NCI-H1092 treated with DMSO at 0.1 percent for 48 hours (cell line): ENCODE results near the gene PCF11.
A peak's percentile ranks its signal among the peaks of the same experiment; 100 is the strongest.
"Not testable (repeated sequence)": the region's sequence is repeated elsewhere in the genome, so short reads cannot be mapped to it uniquely, and the experiment has no call there.

Experiments
- DNase-seq: peaks from one replicate; lab custom pipeline; 2025; lab: John Stamatoyannopoulos, UW

The PCF11 gene

DNA sequence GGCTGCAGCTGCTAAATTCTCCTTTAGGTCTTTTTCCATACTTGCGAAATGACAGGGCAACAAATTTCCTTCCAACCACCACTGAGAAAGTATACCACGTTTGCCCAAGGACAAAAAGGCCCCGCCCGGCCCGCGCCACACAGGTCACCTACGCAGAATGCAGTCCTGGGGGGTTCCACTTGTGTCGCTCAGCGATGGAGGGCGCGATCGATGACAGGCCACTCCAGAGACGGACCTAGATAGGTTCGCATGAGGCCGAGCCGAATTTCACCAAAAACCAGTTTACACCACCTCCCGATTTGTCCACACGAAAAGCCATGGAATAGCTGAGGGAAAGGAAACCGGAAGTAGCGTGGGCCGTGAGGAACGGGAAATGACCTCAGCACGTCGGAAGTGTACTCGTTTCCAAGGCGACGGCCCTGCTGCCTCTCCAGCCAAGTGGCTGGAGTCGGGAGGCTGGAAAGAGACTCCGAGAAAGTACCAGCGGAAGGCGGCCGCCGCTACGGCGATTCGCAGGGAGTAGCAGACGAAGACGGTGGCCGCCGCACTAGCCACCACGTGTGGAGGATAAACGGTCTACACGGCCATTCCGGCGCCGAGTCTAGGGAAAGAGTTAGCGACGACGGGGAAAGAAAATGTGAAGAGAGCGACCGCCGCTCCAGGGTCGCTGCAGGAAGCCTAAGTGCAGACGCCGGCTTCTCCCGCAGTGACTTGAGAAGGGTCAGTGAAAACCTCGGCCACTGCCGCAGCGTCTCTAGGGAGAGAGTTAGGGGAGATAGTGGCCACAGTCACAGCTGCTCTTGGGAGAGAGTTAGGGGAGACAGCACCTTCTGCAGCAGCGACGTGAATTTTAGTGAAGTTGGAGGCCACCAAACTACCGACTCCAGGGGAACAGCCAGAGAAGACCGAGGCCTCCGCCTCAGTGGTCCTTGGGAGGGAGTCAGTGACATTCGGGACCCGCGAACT lies 36.7 kb downstream of the PCF11 start, which contains the start of gene ANKRD42:
TSS of gene ANKRD42 (plus strand) at position 398 of the 966 bp plus-strand sequence. CDS start 959 bp downstream, outside the sequence.
- peak; percentile 92 for DNase-seq

GRCh38 chr11:83194281-83195142 lies 37.6 kb downstream of the PCF11 start:
- DNase-seq: no peak

DNA sequence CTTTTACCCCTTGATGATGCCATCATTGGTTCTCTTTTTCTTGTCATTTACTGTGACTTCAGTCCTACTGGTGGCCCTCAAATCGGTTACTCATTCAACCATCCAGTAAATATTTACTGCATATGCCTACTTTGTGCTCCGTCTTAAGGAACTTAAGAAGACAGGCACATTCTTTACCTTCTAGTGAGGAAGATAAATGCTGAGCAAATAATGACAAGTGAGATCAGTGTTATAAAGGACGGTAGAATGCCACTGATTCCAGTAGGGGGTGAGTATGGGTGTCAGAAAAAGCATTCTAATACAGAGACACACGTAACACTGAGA lies 38.2 kb downstream of the PCF11 start:
- no peak for DNase-seq

- DNase-seq: no peak
Measured at GRCh38 chr11:83195649-83196048, 38.7 kb downstream of the PCF11 start.

- no peak for DNase-seq
Measured at GRCh38 chr11:83200035-83200434, 43.1 kb downstream of the PCF11 start.

DNA sequence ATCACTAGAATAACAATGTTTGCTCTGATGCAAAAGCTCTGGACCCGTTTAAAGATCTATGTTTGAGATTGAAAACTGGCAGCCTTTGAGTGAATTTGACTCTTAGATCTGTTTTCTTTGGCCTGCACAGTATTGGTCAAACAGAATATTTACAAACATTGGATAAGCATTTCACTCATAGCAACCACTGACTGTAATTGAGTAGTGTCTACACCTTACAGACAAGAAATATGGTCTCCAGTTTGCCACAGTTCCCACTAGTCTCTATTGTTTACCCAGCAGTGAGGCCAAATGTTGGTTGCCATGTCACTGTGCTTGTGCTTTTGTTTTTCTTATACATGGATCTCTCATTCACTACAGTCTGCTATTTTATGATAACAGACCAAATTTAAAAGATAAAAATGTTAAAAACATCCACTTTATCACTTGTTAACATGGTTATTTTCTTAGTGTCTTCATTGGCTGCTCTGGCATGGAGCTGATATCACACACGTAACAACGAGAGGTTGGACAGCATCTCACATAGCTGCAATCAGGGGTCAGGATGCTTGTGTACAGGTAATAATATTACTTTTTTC lies 48.8 kb downstream of the PCF11 start:
- no peak for DNase-seq

GRCh38 chr11:83206221-83206620 lies 49.3 kb downstream of the PCF11 start:
- no peak for DNase-seq

GRCh38 chr11:83206771-83207382 lies 49.9 kb downstream of the PCF11 start:
- not testable (repeated sequence) for DNase-seq

DNA sequence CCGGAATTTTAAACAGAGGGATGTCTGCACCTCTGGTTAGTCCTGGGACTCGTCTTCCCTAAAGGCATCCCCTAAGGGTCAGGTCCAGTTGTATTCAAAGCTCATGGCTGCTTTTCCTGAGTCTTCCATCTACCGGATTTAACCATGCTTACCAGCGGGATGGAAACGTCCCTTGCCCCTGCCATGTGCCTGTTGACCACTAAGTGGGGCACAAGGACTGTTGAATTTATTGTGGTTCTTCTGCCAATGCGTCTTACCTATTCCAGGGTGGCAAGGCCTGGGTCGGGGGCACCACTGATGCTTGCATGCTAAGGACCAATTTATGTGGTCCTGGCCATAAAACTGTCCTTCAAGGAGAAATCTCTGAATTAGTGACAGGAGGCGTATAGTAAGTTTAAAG lies 62.2 kb downstream of the PCF11 start:
- peak; percentile 6 for DNase-seq

GRCh38 chr11:83220260-83220659 lies 63.3 kb downstream of the PCF11 start:
- DNase-seq: no peak

GRCh38 chr11:83221694-83222093 lies 64.8 kb downstream of the PCF11 start:
- DNase-seq: no peak

DNA sequence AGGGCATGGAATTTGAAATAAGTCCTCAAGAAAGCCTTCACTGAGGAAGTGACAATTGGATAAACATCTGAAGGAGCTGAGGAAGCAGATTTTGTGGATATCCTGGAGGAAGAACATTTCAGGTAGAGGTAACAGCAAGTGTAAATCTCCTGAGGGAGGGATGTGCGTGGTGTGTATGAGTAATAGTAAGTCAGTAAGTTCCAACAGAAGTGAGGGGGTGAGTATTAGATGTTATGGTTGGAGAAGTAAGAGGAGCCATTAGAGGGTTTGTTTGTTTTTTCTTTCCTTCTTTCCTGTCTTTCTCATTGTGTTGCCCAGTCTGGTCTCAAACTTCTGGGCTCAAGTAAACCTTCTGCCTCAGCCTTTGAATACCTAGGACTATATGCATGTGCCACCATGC lies 65.6 kb downstream of the PCF11 start:
- no peak for DNase-seq

DNA sequence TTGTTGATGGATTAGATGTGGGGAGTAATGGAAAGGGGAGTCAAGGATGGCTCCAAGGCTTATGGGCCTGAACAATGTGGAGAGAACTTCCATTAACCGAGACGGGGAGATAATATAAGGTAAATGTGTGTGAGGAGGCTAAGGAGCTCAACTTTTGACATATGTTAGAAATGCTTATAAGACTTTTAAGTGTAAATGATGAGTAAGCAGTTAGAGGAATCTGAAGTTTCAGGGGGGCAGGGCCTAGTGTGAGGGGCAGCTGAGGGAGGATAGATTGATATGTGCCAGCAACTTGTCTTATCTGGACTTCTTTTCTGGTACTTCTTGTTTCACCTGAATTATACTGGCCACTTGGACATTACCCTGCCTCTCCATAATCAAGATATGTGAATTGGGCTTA lies 66.5 kb downstream of the PCF11 start:
- DNase-seq: no peak

GRCh38 chr11:83235825-83236224 lies 78.9 kb downstream of the PCF11 start:
- DNase-seq: no peak
